HL-60 (cell line): ENCODE results near the gene MEF2C.

Source experiments
- DNase-seq, 2 experiments: peaks; one replicate each; pipeline ENCODE4 v3.0.0-alpha.2; 2010 to 2020; ENCODE audit warnings: low read depth in 1 of 2, low spot score in 1 of 2
- H3K27ac ChIP-seq: fragments of 250-450 bp; sonication (Bioruptor Pico); replicated peaks from 2 replicates; pipeline ENCODE4 v1.5.1; 2020; ENCODE audit warnings: mild to moderate bottlenecking, moderate library complexity
- H3K27me3 ChIP-seq: fragments of 250-450 bp; sonication (Bioruptor Pico); 2 replicates; pipeline ENCODE4 v1.5.1; 2021; ENCODE audit warnings: mild to moderate bottlenecking, moderate library complexity; ENCODE audit not compliant: insufficient read depth, poor library complexity, severe bottlenecking
- H3K4me3 ChIP-seq: replicated peaks from 2 replicates; pipeline ENCODE4 v1.5.1; 2011; ENCODE audit warnings: mild to moderate bottlenecking, control low read depth, low read length; ENCODE audit not compliant: insufficient read depth
- GABPA ChIP-seq: IDR thresholded peaks from 2 replicates; pipeline ENCODE4 v1.6.1; 2012; ENCODE audit warnings: low read depth
- POLR2AphosphoS5 ChIP-seq: IDR thresholded peaks from 2 replicates; pipeline ENCODE4 v1.6.1; 2012; ENCODE audit warnings: low read depth
- SPI1 ChIP-seq: IDR thresholded peaks from 2 replicates; pipeline ENCODE4 v1.6.1; 2012; ENCODE audit warnings: low read depth, mild to moderate bottlenecking, borderline replicate concordance
- TF ChIP-seq, protein P1 (sequence below): IDR thresholded peaks from one replicate; pipeline ENCODE4 v1.5.1; 2011; ENCODE audit warnings: low read length, control low read depth, inconsistent platforms; ENCODE audit not compliant: insufficient read depth
- TF ChIP-seq, protein P2 (sequence below): IDR thresholded peaks from 2 replicates; pipeline ENCODE4 v1.6.1; 2012; ENCODE audit warnings: low read depth; ENCODE audit not compliant: insufficient replicate concordance

The MEF2C gene

DNA sequence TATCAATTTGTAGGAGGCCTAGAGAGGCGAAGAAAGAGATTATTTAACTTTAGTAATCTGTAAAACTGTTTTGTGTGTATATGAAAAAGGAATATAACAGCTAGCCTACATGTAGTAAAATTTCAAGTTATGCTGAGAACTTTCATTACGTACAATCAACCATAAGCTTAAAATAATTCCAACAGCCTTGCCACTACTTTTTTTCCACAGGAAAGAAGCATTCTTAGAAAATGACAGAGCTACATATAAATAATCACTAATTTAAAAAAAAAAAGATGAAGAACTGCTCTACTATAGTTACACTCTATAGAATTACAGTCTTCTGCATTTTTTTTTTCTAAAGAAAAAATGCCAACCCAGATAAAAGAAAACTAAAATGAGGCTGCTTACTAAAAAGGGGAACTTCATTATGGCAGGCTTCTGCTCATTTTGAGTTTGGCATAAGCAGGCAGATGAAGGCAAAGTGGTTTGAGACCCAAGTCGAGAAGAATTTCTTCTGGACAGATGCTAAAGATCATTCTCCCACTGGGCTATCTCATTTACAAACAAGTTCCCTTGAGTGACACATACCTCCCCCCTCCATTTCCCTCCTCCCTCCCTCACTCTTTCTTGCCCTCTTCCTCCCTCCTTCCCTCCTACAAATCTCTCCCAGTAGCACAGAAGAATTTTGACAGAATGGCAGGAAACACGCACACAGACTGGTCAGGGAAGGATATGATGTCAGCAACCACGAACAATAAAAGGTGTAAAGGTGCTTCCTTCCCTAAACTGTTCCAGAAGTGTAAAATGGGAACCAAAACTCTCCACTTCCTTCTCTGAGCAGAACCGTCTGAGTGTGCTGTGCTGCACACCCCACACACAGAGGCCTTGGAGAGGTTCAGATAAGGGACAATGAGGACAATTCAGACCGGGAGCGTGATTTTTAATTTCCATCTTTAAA is 56.1 kb downstream of the MEF2C start:
- TF ChIP-seq SPI1 = peak; percentile 80; the same call in 1 of the 2 replicates
- peak; percentile 84 for TF ChIP-seq POLR2AphosphoS5
- TF ChIP-seq, protein P1, sequence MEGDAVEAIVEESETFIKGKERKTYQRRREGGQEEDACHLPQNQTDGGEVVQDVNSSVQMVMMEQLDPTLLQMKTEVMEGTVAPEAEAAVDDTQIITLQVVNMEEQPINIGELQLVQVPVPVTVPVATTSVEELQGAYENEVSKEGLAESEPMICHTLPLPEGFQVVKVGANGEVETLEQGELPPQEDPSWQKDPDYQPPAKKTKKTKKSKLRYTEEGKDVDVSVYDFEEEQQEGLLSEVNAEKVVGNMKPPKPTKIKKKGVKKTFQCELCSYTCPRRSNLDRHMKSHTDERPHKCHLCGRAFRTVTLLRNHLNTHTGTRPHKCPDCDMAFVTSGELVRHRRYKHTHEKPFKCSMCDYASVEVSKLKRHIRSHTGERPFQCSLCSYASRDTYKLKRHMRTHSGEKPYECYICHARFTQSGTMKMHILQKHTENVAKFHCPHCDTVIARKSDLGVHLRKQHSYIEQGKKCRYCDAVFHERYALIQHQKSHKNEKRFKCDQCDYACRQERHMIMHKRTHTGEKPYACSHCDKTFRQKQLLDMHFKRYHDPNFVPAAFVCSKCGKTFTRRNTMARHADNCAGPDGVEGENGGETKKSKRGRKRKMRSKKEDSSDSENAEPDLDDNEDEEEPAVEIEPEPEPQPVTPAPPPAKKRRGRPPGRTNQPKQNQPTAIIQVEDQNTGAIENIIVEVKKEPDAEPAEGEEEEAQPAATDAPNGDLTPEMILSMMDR = no peak
- TF ChIP-seq, protein P2, sequence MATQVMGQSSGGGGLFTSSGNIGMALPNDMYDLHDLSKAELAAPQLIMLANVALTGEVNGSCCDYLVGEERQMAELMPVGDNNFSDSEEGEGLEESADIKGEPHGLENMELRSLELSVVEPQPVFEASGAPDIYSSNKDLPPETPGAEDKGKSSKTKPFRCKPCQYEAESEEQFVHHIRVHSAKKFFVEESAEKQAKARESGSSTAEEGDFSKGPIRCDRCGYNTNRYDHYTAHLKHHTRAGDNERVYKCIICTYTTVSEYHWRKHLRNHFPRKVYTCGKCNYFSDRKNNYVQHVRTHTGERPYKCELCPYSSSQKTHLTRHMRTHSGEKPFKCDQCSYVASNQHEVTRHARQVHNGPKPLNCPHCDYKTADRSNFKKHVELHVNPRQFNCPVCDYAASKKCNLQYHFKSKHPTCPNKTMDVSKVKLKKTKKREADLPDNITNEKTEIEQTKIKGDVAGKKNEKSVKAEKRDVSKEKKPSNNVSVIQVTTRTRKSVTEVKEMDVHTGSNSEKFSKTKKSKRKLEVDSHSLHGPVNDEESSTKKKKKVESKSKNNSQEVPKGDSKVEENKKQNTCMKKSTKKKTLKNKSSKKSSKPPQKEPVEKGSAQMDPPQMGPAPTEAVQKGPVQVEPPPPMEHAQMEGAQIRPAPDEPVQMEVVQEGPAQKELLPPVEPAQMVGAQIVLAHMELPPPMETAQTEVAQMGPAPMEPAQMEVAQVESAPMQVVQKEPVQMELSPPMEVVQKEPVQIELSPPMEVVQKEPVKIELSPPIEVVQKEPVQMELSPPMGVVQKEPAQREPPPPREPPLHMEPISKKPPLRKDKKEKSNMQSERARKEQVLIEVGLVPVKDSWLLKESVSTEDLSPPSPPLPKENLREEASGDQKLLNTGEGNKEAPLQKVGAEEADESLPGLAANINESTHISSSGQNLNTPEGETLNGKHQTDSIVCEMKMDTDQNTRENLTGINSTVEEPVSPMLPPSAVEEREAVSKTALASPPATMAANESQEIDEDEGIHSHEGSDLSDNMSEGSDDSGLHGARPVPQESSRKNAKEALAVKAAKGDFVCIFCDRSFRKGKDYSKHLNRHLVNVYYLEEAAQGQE = no peak
- TF ChIP-seq GABPA = peak; percentile 26; the same call in 1 of the 2 replicates
- Histone ChIP-seq H3K27ac (peak overlapping the region; percentile 66), H3K4me3 (no peak overlapping the region)

DNA sequence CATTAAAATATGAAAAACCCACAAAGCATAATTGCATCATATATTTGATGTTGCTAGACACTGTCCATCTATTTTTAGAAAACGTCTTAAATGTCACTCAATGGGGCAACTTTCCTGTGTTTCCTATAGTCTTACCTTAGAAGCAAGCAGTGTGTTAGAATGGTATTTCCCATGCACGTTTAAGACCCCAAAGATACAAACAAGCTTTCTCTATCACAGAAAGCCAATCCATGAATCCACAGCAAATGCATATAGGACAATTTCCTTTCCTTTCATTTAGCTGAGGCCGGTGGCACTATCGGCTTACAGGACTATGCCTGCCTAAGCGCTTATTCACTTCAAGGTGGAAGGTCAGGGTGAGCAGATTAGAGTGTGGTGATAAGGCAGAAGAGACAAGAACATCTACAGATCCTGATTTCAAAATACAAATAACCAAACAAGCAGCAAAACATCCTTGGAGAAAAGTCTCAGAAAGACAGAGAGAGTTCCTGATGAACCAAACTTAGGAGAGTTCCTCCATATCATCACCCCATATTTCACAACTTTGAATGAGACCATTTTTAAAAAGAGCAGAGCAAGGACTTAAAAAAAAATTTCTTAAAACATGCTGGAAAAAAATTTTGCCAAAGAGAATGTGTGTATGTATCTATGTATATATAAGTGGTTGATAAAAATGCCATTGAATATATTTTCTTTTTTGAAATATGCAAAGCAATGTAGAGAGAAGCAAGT is 57.2 kb downstream of the MEF2C start:
- peak in 1 of 2 experiments; percentile 1 for DNase-seq
- Histone ChIP-seq H3K4me3 (no peak overlapping the region), H3K27ac (peak overlapping the region; percentile 66), H3K27me3 (no peaks in the 10 kb centered on the region)
- TF ChIP-seq, protein P1 = no peak
- TF ChIP-seq POLR2AphosphoS5 (no peak), GABPA (no peak), SPI1 (no peak)
- TF ChIP-seq, protein P2 = no peak

More for the DNA sequence above, 56.1 kb downstream of the MEF2C start:
- peak; percentile 50 to 72 for DNase-seq
- H3K27me3 ChIP-seq = no peaks in the 10 kb centered on the region

DNA sequence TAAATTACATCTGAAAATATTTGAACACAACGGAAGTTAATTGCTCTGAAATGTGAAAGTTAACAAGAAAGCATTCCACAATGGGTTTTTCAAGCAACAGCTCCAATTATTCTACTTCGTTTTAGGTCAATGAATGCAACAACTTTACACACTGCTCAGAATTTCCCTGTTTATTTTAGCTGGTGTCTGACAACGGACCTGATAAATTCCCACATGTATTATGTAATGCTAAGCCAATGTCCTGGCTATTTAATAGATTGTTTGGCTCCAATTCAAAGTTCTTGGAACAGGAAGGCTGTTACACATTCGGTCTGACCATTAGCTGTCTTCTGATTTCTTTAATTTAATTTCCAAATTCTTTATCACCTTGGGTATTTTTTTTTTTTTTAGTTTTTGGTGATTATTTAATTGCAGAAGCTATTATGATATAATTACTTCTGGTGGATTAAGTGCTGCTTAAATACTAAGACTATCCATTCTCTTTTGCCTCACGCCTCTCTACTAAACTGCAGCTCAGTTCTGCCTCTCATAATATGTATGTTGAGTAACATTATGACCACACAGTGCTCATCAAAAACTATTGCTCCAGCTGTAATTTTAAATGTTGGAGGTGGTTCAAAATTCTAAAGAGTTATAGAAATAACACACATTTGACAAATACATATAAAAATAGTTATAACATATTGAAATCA is 57.9 kb downstream of the MEF2C start:
- H3K27me3 ChIP-seq = no peaks in the 10 kb centered on the region
- H3K4me3 ChIP-seq = no peak overlapping the region
- peak overlapping the region; percentile 66 for H3K27ac ChIP-seq
- TF ChIP-seq, protein P1 = no peak
- TF ChIP-seq, protein P2 = no peak
- TF ChIP-seq GABPA = no peak
- no peak for TF ChIP-seq SPI1
- TF ChIP-seq POLR2AphosphoS5 = no peak
- peak in 1 of 2 experiments; percentile 14 for DNase-seq
